Tibial artery (tissue), 4 donors: Measurements from ENCODE around the gene PKP3.
A peak's percentile ranks its signal among the peaks of the same experiment; 100 is the strongest.

ENCODE experiments used
- DNase-seq, 2 donors: peaks; one replicate each; pipeline ENCODE4 v3.0.0-alpha.2; 2019
- H3K27ac ChIP-seq, 2 donors: fragments of 200-600 bp; sonication (generic) in 1 of 2; 1 replicate in 1 of 2; 2 replicates in 1 of 2; pipeline ENCODE4 v1.5.1; 2018 to 2019; ENCODE audit warnings: mild to moderate bottlenecking in 1 of 2
- H3K27me3 ChIP-seq, 2 donors: fragments of 200-600 bp; sonication (generic) in 1 of 2; one replicate each; pipeline versions ENCODE4 v1.5.1 to v1.6.0; 2016 to 2019
- H3K36me3 ChIP-seq, 3 donors: fragments of 200-600 bp; sonication (generic) in 2 of 3; one replicate each; pipeline ENCODE4 v1.5.1; 2016 to 2019; ENCODE audit warnings: mild to moderate bottlenecking in 2 of 3
- H3K4me1 ChIP-seq, 4 donors: fragments of 200-600 bp; sonication (generic) in 2 of 4; 1 replicate in 3 of 4; 2 replicates in 1 of 4; pipeline ENCODE4 v1.5.1; 2016 to 2019
- H3K4me3 ChIP-seq, 2 donors: fragments of 200-600 bp; sonication (generic) in 1 of 2; 1 replicate in 1 of 2; 2 replicates in 1 of 2; pipeline ENCODE4 v1.5.1; 2018 to 2019; ENCODE audit warnings: mild to moderate bottlenecking in 2 of 2
- H3K9me3 ChIP-seq, 3 donors: fragments of 200-600 bp; sonication (generic) in 1 of 3; one replicate each; pipeline ENCODE4 v1.5.1; 2016 to 2019
- intact Hi-C: fragments of 100-400 bp; cut with DNase I; formaldehyde crosslinking; loops from one replicate; pipeline ENCODE4 v1.15.0; 2023; ENCODE audit warnings: low total_unique reads
- TF ChIP-seq, protein P1 (sequence below), 2 experiments: fragments of 200-600 bp in 1 of 2; fragments of 450-650 bp in 1 of 2; IDR thresholded peaks; one replicate each; pipeline ENCODE4 v1.5.1; 2017 to 2019; ENCODE audit warnings: antibody characterized with exemption in 2 of 2, mild to moderate bottlenecking in 1 of 2, moderate library complexity in 1 of 2

PKP3 gene

DNA sequence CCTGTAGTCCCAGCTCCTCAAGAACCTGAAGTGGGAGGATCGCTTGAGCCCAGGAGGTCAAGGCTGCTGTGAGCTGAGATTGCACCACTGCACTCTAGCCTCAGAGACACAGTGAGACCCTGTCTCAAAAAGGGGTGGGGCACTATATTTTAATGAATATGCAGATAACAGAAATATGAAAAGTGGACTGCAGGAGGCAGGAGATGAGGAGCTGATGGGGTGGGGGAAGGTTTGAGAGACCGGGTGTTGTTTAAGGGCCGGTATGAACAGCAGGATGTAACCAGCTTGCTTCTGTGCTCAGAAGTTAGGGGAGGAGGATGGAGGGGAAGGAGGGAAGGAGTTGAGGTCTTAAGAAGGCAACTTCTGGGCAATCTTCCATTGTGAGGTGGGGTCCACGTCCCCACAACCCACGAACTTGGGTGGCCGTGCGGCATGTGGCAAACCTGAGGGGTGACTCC, 26.0 kb upstream of the PKP3 start:
- no peaks in the 10 kb centered on the region for H3K9me3 ChIP-seq
- no peak overlapping the region for H3K27ac ChIP-seq
- DNase-seq = no peak
- peaks cover 0 to 17% (median 10%) of the 10 kb centered on the region in 4 donors for H3K4me1 ChIP-seq
- H3K36me3 ChIP-seq = no peaks in the 10 kb centered on the region
- TF ChIP-seq, protein P1, sequence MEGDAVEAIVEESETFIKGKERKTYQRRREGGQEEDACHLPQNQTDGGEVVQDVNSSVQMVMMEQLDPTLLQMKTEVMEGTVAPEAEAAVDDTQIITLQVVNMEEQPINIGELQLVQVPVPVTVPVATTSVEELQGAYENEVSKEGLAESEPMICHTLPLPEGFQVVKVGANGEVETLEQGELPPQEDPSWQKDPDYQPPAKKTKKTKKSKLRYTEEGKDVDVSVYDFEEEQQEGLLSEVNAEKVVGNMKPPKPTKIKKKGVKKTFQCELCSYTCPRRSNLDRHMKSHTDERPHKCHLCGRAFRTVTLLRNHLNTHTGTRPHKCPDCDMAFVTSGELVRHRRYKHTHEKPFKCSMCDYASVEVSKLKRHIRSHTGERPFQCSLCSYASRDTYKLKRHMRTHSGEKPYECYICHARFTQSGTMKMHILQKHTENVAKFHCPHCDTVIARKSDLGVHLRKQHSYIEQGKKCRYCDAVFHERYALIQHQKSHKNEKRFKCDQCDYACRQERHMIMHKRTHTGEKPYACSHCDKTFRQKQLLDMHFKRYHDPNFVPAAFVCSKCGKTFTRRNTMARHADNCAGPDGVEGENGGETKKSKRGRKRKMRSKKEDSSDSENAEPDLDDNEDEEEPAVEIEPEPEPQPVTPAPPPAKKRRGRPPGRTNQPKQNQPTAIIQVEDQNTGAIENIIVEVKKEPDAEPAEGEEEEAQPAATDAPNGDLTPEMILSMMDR (IDR thresholded peaks at IDR 0.05) = no peak
- peaks cover 0 to 72% of the 10 kb centered on the region in 2 donors for H3K27me3 ChIP-seq
- H3K4me3 ChIP-seq = no peak overlapping the region
- intact Hi-C loops = no loop called here

DNA sequence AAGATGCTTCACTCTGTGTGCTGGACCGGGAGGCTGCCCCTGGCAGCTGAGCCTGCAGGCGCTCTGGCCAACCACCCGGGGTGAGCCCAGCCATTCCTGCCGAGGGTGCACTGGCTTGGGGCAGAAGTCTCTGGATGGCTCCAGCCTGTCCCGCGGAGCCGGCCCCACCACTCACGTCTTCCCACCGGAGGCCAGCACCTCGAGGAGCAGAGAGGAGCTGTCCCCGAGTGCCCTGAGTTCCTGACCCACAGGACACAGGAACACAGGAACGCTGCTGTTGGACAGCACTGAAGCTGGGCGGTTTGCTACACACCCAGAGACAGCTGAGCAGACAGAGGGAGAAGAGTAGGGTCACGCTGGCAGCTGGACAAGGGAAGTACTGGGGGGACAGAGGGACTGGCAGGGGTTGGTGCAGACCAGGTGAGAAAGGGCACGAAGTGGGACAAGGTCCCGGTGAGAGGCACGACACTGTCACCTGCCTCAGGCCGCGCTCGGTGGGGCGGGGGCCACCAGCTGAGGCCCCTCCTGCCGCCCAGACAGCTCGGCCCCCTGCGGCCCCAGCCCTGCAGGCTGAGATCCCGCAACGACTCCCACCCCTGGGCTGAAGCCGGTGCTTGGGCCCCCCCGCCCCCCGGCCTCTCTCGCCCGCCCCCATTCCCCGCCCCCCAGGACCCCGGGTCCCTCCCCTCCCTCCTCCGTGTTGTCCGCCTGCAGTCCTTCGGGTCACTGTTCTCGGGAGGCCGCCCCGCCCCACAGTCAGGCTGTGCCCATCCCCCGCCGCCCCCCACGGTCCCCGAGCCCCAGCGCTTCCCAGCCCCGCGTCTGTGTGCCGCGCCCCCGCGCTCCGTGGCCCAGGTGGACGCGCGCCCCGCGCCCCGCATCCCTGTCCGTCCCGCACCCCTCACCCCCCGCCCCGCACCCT, 25.3 kb upstream of the PKP3 start:
- Histone ChIP-seq H3K4me3 (peak overlapping the region in 1 of 2 donors; percentile 37), H3K4me1 (peaks cover 0 to 17% (median 10%) of the 10 kb centered on the region in 4 donors), H3K9me3 (no peaks in the 10 kb centered on the region), H3K27ac (no peak overlapping the region), H3K36me3 (no peaks in the 10 kb centered on the region), H3K27me3 (peaks cover 0 to 75% of the 10 kb centered on the region in 2 donors)
- no peak for DNase-seq
- TF ChIP-seq, protein P1 (IDR thresholded peaks at IDR 0.05) = no peak
- intact Hi-C loops = no loop called here

DNA sequence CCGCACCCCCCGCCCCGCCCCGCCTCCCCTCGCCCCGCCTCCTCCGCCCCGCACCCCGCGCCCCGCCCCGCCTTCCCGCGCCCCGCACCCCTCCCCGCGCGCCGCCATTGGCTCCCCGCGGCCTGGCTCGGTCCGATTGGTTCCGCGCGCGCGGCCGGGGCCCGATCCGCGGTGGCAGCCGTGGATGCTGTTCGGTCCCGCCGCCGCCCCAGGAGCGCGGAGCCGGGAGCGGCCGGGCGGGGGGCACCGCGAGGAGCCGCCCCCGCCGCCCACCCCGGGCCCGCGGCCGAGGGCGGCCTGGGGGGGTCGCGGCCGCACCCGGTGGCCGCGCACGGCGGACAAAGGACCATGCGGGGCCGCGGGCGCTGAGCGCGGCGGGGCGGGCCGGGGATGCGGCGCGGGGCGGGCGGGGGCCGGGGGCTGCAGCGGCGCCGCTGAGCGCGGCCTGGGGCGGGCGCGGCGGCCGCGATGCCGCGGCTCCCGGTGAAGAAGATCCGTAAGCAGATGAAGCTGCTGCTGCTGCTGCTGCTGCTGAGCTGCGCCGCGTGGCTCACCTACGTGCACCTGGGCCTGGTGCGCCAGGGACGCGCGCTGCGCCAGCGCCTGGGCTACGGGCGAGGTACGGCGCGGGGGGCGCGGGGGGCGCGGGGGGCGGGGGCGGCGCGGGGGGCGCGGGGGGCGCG, 24.5 kb upstream of the PKP3 start, which contains the start of gene B4GALNT4:
Gene B4GALNT4, plus strand, starts transcription at position 164 of the 683 bp plus-strand sequence. Its CDS starts 305 bp downstream, at position 469.
- DNase-seq = no peak
- TF ChIP-seq, protein P1 (IDR thresholded peaks at IDR 0.05) = no peak
- Histone ChIP-seq H3K9me3 (no peaks in the 10 kb centered on the region), H3K27ac (no peak within 1 kb of the TSS), H3K36me3 (no peaks in the 10 kb centered on the region), H3K27me3 (peaks cover 0 to 70% of the 10 kb centered on the region in 2 donors), H3K4me3 (peak within 1 kb of the TSS in 1 of 2 donors; percentile 37), H3K4me1 (peaks cover 0 to 17% (median 10%) of the 10 kb centered on the region in 4 donors)
- intact Hi-C loops = no loop called here

DNA sequence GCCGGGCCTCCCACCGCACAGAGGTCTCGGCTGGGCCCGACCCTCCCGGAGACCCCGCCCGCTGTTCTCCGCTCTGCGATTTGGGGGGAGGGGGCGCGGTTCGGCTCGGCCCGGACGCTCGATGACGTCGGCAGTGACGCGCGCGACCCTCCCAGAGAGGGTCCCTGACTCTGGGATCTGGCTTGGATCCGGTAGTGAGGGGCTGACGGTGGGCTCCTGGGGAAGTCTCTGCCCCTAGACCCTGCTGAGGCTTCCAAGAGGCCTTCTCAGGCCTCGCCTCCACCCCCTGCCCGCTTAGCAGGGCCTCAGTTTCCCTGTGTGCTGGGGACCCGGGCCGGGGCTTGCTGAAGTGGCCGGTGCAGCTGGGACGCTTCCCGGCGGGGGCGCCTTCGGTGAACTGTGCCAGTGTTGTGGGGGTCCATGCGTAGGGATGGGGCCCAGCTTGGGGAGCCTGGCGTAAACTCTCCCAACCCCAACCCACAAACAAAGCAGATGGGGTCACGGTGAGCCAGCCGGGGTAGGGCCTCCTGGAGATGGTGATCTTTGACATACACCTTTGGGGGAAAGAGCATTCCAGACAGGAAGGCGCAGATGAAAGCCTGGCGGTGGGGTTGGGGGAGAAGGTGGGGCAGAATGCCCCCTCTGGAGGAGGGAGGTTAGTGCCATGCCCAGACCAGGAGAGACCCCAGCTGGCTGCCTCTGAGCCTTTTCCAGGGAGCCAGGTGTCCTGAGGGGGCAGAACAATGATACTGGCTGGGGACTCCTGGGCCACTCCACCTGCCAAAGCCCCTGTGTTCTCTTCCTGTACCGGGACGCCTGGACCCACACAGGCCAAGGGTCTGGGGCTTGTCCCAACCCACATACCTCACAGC, 23.7 kb upstream of the PKP3 start:
- intact Hi-C loops = no loop called here
- H3K9me3 ChIP-seq = no peaks in the 10 kb centered on the region
- no peak for DNase-seq
- H3K27ac ChIP-seq = no peak overlapping the region
- TF ChIP-seq, protein P1 (IDR thresholded peaks at IDR 0.05) = no peak
- H3K4me3 ChIP-seq = no peak overlapping the region
- no peaks in the 10 kb centered on the region for H3K36me3 ChIP-seq
- peaks cover 0 to 64% of the 10 kb centered on the region in 2 donors for H3K27me3 ChIP-seq
- H3K4me1 ChIP-seq = peaks cover 0 to 17% (median 10%) of the 10 kb centered on the region in 4 donors

DNA sequence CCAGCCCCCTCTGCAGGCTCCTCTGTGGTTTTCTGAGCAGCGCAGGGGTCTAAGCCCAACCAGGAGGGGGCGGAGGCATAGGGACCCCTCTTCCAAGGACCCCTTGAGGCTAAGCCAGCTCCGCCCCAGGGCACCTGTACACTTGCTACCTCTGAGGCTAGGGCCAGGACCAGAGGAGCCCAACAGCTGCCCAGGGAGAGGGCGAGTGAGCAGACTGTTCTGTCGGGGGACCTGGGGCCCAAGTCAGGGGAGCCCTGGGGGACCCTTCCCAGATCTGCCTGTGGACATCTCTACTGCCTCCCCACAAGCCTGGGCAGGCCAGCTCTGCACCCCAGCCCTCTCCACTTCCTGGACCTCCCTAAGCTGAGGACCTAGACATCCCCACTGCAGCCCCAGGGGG, 23.0 kb upstream of the PKP3 start:
- TF ChIP-seq, protein P1 (IDR thresholded peaks at IDR 0.05) = no peak
- intact Hi-C loops = no loop called here
- peaks cover 0 to 64% of the 10 kb centered on the region in 2 donors for H3K27me3 ChIP-seq
- DNase-seq = no peak
- no peak overlapping the region for H3K27ac ChIP-seq
- no peak overlapping the region for H3K4me3 ChIP-seq
- no peaks in the 10 kb centered on the region for H3K9me3 ChIP-seq
- no peaks in the 10 kb centered on the region for H3K36me3 ChIP-seq
- H3K4me1 ChIP-seq = peaks cover 0 to 17% (median 10%) of the 10 kb centered on the region in 4 donors
